RPMI8226 (cell line): ENCODE measurements around the gene COL4A3.

Experiments used
- DNase-seq: peaks from one replicate; pipeline ENCODE4 v3.0.0-alpha.2; 2015

The COL4A3 gene

GRCh38 chr2:227348324-227348723, 183.9 kb downstream of the COL4A3 start:
- no peak for DNase-seq

DNA sequence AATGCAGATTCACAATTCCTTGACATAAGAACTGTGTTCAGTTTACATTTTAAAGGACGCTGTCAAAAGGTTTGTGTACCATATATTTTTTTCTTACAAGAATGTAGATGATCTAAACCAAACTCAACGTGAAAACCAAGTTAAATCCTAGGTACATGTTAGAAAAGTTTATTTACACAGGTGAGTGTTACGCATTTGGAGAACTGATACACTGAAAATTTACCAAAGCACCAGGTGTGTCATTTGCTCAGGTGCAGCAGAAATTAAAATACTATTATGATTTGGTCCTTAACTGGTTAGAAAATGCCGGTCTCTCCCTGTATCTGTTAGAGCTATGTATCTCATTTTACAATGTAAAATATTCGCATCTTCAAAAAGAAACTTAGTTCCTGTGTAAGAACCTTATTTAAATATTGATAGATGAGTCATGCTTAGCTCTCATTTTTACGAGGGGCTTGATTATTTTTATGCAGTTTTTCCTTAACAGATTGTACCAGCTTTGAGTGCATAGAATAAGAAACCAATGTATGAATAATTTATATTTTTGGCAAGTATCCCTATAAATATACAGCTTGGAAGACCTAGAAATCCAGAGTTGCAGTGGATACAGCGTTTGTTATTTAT, 185.7 kb downstream of the COL4A3 start:
- DNase-seq = no peak

- no peak for DNase-seq
Observed at GRCh38 chr2:227351639-227352038, 187.2 kb downstream of the COL4A3 start.

DNA sequence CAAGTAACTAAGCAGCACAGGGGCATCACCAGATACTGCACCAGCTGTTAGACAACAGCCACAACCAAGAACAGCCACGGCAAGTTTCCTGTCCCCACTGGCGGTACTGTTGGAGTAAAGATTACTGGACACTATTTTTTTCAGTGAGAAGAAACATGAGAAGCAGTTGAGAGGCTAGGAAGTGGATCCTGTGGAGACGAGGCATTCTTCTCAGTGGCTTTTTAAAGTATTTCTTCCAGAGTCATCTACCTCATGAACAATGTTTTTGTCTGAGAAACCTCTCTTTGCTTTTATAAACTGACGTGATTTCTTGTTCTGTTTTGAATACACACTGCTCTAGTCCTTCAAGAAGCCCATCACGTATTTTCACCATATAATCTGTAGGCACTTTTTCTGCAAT, 195.9 kb downstream of the COL4A3 start:
- no peak for DNase-seq

DNA sequence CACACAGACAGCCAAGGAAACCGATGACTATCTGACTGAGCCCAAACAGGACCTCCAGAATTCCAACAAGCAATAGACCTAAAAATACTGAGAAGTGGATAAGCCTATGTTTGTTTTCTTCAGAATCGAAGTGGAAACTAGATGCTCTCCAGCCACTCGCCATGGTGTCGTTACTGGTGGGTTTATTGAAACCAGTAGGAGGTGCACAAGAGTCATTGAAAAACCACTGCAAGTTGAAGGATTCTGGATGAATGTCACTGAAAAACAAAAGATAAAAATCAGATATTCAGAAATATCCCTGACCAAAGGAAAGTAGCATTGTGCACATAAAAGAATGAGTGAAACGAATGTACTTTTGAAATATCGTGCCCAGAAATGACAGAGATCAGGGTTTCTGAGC, 199.3 kb downstream of the COL4A3 start:
- no peak for DNase-seq
